UCSD-AML1 (cell line): ENCODE measurements around the gene PKM.

Experiments used
- DNase-seq: peaks from one replicate; lab custom pipeline; 2025; ENCODE audit not compliant: unreplicated experiment; lab: John Stamatoyannopoulos, UW

PKM gene

DNA sequence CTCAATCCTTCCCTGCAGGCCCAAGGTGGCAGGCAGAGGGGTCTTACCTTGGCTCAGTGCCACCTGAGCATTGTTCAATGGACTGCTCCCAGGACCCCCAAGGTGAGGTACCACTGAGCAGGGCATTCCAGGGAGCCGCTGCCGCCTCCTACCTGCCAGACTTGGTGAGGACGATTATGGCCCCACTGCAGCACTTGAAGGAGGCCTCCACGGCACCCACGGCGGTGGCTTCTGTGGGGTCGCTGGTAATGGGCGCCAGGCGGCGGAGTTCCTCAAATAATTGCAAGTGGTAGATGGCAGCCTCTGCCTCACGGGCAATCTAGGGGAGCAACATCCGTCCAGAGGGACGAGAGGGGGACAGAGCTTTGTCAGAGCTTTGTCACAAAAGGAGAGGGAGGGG is 28.7 kb downstream of the PKM start:
- no peak for DNase-seq

DNA sequence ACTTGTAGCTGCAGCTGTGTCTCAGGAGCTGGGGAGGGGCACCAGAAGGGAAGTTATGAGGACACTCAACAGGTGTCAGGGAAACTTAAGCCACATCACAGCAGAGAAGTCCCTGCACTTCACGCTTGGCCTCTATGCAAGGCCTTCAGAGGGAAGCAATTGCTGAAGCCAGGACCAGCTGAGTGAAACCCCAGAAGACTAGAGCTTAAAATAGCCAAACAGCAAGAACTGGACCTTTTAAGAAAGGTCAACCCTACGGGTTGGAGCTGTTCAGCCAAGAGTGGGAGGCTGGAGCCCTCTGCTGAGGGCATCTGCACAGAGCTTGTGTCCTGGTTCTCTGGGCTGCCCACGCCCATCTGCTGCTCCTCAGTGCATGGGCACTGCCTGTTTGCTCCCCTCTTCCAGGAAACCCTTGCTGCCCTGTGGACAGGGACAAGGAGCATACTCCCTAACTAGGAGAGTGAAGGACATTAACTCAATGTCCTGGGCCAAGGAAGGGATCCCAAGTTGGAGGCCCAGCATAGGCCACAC is 29.5 kb downstream of the PKM start:
- no peak for DNase-seq

DNA sequence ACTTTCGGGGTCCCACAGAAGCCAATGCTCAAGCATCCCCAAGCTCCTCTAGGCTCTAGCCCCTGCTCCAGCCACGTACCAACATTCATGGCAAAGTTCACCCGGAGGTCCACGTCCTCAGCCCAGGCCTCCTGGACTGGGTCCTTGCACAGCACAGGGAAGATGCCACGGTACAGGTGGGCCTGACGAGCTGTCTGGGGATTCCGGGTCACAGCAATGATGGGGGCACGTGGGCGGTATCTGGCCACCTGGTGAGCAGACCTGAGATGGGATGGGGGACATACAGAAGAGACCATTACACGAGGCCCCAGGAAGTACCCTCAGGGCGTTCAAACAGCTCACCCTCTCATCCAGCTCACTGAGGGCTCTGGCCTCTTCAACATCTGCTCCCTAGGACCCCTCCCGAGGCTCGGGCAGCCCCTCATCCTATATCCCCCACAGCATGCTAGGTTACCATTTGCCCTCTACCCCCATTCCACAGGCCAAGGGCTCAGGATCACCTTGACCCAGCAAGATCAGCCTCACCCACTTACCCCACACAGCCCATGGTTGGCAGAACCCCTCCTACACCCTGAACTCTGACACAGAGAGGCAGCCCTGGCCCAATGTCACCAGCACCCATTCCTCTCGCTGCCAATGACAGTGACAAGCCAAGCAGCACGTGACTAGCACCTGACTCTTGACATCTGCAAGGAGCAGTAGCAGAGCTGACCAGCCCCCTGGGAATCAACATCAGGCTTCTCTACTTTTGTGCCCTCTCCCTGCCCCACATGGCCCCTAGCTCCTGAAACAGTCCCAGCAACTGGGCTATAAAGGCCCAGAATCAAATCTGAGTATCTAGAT is 30.4 kb downstream of the PKM start:
- DNase-seq: no peak

DNA sequence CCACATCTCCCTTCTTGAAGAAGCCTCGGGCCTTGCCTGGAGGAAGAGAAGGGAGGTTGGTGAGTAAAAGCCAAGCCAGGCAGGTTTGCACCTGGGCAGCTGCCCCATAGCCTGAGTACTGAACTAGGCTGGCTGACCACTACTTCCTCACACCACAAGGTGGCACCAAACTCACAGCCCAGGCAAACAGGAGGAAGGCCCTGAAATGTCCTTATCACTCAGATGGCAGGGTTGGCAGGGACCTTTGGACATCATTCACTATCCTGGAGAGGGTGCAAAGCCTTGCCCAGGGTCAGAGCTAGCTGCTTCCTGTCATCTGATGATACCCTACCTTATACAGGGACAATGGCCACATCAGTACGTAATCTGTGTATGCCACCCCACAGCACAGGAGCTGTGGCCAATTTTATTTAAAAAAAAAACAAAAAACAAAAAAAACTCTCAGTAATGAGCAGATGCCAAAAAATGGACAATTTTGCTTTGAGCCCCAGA is 31.2 kb downstream of the PKM start:
- peak; percentile 72 for DNase-seq

DNA sequence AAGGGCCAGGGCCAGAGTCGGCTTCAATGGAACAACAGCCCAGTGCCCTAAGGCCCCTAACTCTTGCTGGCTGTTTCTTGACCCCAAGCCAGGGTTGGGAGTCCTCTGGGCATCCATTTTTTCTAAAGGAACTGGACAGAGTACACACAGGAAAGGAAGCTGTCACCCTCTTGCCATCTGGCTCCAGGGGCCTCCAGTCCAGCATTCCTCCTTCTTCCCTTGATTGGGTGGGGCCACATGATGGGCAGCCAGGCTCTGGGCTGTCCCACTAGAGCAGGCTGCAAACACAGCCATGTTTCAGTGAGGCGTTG is 31.8 kb downstream of the PKM start:
- DNase-seq: no peak

DNA sequence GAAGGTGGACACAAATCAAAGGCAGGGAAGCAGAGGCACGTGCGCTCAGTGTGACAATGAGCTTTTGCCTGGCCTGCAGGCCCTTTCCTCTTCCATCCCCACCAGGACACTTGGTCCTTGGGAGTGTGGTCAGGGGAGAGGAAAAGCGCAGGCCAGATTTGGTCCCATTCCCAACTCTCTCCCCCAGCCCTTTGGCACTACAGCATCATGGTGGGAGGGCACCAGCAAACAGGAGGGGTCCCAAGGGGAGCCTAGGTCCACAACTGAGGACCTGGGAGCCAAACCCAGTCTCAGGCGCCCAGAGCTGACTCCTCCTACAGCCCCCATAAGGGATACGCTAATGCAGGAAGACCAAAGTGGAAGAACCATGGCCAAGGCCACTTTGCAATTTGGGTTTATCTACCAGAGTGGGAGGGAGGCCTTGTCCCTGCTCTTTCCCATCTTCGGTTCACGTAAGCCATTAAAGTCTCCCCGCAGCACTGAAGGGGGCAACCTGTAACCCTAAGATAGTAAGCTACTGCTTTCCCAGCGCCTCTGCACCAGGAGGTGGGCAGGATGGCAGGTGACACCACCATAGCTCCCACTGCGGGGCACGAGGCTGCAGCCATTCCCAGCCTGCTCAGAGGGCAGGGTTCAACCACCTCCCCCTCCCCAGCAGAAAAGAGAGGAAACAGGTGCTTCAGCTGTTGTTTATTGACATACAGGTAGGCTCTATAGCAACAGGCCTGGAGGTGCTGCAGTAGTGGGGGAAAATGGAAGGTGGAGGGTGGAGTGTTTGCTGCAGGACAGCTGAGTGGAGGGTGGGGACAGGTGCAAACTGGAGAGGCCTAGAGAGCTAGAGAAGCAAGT is 32.4 kb downstream of the PKM start:
- no peak for DNase-seq

DNA sequence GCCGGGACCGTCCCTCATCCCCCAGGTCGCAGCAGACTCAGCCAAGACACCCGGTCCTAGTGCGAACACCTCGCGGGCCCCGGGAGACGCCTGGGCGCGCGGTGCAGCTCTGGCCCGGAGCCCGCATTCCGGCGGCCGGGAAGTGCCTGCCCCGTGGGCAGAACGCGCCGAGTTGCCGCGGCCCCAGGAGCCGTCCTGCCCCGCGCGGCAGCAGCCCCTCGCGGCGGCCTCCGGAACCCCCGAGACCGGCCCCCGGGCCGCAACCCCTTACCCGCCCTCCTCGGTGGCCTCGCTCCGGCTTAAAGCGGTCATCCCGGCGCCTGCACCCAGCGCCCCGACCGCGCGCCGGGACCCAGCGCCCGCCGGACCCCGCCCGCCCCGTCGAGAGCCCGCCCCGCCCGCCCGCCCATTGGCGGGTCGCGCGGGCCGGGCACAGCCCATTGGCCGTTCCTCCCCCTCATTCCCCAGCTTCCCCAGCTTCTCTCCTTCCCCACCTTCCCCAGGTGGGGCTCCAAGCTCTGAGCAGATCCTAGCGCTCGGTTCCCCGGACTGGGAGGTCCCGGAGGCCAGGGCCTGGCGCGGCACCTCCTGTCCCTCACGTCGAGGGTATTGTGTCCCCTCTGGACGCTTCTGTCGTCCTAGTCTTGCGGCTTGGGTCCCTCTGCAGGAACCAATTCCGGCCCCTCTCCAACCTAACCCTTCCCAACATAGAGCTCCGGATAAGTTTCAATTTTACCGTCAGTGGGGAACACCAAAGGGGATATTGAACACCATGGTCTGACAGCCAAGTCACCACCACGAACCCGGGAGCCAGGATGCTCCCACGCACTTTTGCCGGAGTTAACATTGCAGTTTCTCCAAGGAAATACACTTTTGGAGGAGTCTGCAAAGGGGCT is 33.3 kb downstream of the PKM start, which contains the start of gene GRAMD2A:
GRAMD2A (minus strand) TSS at position 328 of the 896 bp plus-strand sequence.
- DNase-seq: no peak

DNA sequence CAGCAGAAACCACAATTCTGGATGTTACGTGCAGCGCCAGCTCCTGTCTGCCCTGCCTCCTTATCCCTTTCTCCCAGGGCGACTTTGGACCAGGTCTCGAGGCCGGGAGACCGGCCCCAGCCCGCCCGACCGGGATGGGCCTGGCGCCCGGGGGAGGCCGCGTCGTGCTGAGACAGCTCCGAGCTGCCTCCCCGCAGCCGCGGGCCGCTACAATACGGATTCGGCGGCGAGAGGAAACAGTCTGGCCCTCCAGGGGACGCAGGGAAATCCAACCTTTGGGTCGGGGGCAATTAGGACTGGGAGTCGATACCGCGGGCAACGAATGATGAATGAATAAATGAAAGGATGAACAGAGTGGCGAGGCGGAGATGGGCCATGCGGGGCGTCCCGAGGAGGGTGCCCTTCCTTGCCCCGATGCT is 33.9 kb downstream of the PKM start:
- no peak for DNase-seq

DNA sequence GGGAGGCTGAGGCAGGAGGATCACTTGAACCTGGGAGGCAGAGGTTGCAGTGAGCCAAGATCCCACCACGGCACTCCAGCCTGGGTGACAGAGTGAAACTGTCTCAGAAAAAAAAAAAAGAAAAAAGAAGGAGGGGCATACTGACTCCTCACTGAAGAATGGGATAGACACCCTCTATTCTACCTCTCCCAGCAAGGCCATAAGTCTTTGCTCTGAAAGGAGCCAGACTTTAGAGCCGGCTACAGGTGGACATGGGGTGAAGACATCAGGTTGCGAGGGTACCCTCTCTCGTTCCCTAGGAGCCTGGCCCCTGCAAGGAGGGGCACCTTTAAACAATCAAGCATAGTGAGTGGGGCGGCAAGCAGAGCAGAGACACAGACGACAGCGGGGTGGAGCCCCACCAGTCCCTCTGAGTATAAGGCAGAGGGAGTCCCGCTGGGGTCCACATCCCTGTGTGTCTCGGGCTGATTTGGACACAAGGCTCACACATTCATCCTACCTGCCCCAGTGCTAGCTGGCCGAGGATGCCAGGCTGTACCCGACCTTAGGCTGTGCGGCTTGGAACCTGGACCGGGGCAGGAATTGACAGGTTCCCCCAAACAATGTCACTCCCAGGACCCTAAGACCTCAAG is 34.5 kb downstream of the PKM start:
- no peak for DNase-seq

DNA sequence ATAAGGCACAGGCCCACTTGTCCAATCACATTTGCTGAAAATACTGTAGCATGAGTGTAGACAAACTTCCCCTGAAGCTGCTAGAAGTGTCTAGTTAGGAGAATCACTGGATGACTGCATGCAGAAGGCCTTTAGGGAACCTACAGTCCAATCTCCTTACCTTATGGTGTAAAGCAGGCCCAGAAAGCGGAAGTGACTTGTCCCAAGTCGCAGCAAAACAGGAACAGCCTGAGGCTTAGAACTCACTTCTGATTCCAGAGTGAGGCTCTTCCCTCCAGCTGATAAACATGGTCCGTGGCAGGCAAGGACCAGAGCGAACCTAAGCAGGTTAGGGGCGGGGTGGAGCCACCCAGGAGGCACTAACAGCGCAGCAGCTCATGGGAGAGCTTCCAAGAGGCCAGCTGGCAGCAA is 35.9 kb downstream of the PKM start:
- DNase-seq: peak; percentile 47

DNA sequence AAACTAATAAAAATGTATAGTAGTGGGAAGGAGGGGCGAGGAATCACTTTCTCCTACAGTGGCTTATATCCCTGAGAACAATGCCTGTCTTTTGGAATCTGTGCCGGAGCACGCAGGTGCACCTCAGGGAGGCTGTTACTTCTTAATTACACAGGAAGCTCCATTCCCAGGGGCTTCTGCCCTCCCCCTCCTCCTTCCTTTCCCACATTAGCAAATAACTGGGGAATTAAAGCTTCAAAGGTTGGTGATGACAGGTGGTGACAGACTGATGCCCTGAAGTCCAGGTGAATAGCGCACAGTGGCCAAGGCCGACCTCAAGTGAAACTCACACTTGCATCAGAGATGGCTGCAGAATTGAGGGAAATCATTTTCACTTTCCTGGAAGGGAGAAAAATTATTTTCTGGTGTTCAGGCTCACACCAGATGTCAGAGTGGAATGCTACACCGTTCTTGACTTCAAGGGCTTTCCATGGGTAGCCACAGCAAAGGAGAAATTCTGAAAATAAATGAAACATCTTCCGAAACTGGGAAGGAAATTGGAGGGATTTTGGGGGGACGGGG is 37.1 kb downstream of the PKM start:
- DNase-seq: no peak

DNA sequence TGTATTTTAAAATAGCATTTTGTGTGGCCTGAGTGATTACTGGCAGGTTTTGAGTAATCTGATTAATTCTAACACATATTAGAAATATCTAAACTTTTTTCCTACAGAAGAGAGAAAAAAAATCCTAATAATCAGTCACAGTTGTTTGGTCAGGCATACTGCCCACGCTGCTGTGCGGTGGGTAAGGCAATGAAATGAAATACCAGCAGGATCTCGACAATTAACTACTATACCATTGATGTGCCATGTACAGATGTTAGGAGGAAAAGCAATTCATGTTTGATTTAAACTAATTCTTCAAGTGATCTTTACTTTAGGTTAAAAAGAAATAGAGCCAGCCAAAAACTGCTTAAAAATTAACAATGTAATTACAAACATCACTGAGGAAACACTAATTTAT is 38.6 kb downstream of the PKM start:
- no peak for DNase-seq

DNA sequence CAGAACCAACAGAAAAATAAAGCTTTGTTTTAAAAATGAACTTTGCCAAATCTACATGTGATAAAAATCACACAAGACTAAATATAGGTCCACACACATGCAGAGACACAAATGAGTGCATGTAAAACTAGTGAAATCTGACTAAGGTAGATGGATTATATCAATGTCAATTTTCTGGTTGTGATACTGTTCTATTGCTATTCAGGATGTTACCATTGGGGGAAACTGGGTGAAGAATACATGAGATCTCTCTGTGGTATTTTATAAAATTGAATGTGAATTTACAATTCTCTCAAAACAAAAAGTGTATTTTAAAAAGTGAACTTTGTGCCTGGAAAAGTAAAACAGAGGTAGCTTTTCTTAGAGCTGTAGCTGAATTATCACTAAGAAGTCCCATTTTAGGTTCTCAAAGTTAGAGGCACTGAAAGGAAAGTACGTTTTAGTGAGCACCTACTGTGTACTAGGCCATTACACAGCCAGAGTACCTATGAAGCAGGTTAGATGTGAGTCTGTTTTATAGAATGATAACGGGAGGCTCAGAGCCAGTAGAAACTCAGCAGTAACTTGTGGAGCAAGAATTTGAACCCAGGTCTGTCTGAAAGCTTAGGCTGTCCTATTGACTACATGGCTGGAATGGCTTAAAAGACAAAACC is 41.6 kb downstream of the PKM start:
- no peak for DNase-seq

DNA sequence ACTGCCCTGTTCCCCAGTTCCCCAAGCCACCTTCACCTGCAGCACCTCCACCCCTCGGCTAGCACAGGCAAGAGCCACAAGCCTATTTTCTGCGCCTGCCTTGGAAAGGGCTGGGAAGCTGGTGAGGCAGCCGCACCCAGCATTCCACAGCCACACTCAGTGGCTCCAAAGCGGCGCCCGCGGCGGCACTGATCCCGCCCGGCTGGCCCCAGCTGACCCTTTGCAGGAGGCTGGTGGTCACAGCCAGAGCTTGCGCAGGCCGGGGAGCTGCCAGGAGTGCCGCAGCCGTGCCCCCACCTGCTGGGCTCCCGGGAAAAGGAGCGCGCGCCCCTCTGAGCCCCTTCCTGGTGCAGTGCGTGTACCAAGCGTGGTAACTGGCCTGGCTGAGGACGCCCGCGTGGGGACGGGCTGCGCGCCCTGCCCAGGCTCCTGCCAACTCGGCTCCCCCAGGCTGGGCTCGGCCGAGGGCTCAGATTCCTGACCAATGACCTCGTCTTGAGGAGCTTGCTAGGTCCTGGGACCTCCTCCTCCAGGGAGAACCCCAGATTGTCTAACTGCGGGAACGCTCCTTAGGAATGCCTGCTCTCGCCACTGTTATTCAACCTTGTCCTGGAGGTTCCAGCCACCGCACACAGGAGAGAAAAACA is 46.7 kb downstream of the PKM start:
- no peak for DNase-seq

DNA sequence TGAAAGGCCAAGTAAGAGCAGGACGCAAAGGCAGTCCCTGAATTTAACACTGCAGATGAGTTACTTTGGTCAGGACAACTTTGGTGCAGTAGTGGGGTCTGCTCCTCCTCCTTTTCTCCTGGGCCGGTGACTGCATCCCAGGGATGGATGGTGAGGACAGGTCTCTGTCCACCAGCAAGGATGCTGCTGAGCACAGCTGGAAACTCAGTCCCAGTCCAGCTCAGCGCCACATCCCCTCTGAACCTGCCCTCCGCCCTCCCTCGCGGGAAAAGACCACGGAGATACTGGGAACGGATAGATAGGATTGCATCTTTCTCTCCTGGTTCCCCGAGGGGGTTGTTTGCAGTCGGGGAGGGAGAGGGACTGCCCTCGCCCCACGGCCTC is 47.2 kb downstream of the PKM start:
- no peak for DNase-seq

DNA sequence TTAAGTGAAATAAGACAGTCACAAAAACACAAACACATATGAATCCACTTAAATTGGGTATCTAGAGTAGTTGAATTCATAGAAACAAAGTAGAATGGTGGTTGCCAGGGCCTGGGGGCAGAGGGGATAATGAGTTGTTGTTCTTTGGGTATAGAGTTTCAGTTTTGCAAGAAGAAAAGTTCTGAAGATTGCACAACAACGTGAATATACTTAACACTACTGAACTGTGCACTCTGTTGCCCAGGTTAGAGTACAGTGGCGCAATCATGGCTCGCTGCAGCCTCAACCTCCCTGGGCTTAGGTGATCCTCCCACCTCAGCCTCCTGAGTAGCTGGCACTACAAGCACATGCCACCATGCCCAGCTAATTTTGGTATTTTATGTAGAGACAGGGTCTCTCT is 48.3 kb downstream of the PKM start:
- DNase-seq: no peak

DNA sequence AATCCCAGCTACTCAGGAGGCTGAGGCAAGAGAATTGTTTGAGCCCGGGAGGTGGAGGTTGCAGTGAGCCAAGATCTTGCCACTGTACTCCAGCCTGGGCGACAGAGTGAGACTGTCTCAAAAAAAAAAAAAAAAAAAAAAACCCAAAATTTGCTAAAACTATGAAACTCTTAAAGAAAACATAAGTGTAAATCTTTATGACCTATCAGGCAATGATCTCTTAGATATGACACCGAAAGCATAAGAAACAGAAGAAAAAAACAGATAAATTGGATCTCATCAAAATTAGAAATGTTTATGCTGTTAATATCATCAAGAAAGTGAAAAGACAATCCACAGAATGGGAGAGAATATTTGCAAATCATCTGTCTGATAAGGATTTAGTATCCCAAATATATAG is 48.7 kb downstream of the PKM start:
- no peak for DNase-seq

DNA sequence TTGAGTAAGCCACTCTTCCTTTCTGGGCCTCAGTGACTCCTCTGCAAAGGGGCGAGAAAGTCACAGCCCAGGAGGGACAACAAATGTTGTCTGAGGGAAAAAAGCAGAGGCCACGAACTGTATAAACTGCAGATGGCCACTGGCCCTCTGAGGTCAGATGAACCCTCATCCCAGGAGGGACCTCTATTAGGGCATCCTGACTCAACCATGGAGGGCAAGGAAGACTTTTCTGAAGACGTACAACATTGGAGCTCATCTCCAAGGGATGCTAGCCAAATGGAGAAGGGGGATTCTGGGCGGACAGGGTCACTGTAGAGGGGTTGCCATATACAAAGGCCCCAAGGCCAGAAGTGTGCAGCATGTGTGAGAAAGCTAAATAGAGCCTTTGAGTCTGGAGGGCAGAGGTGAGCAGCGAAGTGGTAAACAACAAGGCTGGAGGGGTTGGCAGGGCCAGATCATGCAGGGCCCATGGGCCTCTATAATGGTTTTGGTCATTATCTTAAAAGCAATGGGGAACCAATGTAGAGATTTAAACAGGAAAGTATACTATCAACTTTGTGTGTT is 50.1 kb downstream of the PKM start:
- no peak for DNase-seq
